DMS114 treated with DMSO at 0.1 percent for 48 hours (cell line): ENCODE results near the gene PRMT3.
"Not testable (repeated sequence)": the region's sequence is repeated elsewhere in the genome, so short reads cannot be mapped to it uniquely, and the experiment has no call there.

ENCODE experiments used
- DNase-seq: peaks from one replicate; lab custom pipeline; 2025; ENCODE audit not compliant: unreplicated experiment; lab: John Stamatoyannopoulos, UW

Gene PRMT3

GRCh38 chr11:20387261-20388095, at the start of gene PRMT3:
PRMT3 (plus strand) TSS chr11:20387716; CDS start chr11:20387747, 31 bp downstream.
- DNase-seq: peak; percentile 63

DNA sequence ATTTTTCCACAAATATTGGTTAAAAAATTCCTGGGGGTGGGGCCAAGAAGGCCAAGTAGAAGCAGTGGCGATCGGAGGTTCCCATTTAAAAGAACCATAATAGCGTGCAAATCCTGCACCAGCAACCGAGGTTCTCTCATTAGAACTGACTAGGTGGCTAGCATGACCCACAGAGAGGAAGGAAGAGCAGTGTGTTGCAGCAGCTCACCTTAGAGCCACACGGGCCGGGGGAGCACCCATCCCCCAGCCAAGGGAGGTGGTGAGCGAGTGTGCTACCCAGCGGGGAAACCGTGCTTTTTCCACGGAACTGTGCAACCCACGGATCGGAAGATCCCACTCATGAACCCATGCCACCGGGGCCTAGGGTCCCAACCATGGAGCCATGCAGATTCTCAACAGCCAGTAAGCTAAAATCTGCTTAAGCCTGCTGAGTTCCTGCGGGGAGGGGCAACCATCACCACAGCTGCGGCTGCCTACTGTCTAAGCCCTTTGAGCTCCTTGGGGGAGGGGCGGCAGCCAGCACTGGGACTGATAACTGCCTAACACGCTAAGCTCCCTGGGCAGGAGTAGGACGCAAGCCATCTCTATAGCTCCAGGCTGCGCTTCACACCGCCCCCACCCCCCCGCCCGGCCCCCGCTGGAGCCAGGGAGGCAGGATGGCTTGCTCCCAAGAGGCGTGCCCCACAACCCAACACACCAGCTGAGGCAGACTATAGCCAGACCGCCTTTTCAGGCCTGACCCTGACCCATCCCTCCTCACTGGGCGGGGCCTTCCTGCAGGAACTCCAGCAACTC, 45.0 kb upstream of the PRMT3 start:
- DNase-seq: no peak

GRCh38 chr11:20351136-20351535, 36.4 kb upstream of the PRMT3 start:
- no peak for DNase-seq

DNA sequence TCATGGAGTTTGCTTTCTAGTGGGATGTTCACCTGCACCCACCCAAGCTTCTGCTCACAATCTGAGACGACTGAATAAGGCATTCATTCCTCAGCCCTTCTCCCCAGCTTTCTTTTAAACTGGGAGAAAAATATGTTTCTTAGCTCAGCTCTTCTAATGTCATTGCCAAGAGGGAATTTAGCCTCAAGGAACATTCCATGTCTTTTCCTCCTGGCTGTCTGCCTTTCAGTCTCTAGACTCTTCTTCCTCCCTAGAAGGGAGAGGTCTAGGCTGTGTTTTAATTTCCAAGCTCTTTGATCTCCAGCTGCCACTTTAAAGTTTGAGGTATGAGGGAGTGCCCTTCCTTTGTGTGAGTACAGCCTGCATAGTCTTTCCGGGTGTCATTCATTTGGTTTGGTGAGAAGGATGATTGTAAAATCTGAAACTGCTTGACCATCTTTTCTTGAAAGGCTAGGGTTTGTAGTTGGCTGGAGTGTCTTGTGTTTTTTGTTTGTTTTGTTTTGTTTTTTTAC, 35.7 kb upstream of the PRMT3 start:
- DNase-seq: no peak

GRCh38 chr11:20353829-20354434, 33.6 kb upstream of the PRMT3 start:
- peak; percentile 11 for DNase-seq

- DNase-seq: peak; percentile 15
Measured at GRCh38 chr11:20355221-20356219, 32.0 kb upstream of the PRMT3 start.

DNA sequence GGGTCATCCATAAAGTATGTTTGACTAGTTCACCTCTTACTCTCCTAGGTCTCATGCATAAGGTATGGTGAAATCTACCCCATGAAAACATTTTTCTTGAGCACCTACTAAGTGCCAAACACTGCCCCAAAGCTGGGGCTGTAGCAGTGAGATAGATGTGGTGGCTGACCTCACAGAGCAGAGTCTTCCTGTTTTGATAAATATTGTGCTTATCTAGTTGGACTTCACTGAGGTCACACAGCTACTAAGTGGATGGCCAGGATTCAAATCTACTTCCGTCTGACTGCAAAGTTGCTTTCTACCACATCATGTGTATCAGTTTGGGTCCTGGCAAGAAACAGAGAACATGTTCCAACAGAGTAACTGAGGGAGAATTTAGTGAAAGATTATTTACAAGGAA, 30.4 kb upstream of the PRMT3 start:
- no peak for DNase-seq

GRCh38 chr11:20360650-20361049, 26.9 kb upstream of the PRMT3 start:
- no peak for DNase-seq

- no peak for DNase-seq
Measured at GRCh38 chr11:20362481-20362880, 25.0 kb upstream of the PRMT3 start.

GRCh38 chr11:20363149-20363499, 24.4 kb upstream of the PRMT3 start:
- DNase-seq: no peak

GRCh38 chr11:20363500-20364340, 23.8 kb upstream of the PRMT3 start, which contains the start of gene HTATIP2:
HTATIP2 (plus strand) TSS chr11:20363714; CDS start chr11:20364238, 524 bp downstream.
- DNase-seq: no peak

- no peak for DNase-seq
Measured at GRCh38 chr11:20364341-20364792, 23.1 kb upstream of the PRMT3 start.

GRCh38 chr11:20365465-20365864, 22.1 kb upstream of the PRMT3 start:
- not testable (repeated sequence) for DNase-seq

GRCh38 chr11:20367313-20367948, 20.1 kb upstream of the PRMT3 start:
- DNase-seq: no peak

DNA sequence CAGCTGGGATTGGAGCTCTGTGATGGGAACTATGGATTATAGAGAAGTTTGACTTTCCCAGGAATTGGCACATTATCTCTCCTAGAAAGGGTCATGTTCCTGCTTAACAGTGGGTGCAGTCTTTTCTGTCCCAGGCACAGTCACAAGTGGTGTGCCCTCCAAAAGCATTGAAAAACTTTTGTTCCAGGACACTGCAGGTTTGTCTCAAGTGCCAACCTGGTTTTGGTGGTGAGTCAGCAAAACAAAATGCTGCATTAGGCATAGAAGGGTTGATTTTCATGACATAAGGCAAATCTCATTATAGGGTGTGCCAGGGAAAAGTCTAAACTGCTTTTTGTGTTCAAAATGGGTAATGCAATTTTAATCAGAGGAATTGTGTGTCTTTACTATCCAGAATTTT, 19.1 kb upstream of the PRMT3 start:
- DNase-seq: no peak

DNA sequence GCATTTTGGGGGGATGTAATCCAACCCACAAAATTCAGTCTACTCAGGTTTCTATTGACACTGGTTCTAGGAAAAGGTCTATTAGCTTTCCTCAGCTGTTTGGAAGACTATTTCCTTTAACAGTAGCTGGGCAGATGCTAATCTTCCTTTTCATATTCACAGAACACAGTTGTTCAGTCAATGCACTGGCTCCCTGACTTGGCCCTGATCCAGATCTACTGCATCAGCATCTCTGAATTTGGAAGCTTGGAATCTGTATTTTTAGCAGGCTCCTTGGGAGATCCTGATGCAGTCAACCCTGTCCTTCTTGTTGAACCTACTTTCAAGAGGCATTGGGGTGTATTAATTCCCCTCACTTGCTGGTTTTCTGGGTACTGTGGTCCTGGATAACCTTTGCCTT, 17.7 kb upstream of the PRMT3 start:
- no peak for DNase-seq

GRCh38 chr11:20372081-20372626, 15.4 kb upstream of the PRMT3 start:
- DNase-seq: no peak

- DNase-seq: no peak
Measured at GRCh38 chr11:20373147-20373546, 14.4 kb upstream of the PRMT3 start.
